Right lobe of liver (tissue), 4 donors: Measurements from ENCODE around the gene ZNF525.
A peak's percentile ranks its signal among the peaks of the same experiment; 100 is the strongest.

ENCODE experiments used
- POLR2A ChIP-seq: fragments of 450-650 bp; IDR thresholded peaks from one replicate; pipeline ENCODE4 v1.6.1; 2017; ENCODE audit warnings: antibody characterized with exemption, mild to moderate bottlenecking
- TF ChIP-seq, protein P1 (sequence below), 4 donors: fragments of 200-600 bp in 3 of 4; fragments of 450-650 bp in 1 of 4; IDR thresholded peaks; one replicate each; pipeline versions ENCODE4 v1.5.1 to v1.8.0; 2016 to 2022; ENCODE audit warnings: antibody characterized with exemption in 4 of 4, mild to moderate bottlenecking in 2 of 4
- donor health status: DM: no; HTN: no; CAD: no.
- donor health status: DM: no; HTN: no; CAD: no.
- donor health status: DM: no; HTN: yes; CAD: no.

- TF ChIP-seq, protein P1, sequence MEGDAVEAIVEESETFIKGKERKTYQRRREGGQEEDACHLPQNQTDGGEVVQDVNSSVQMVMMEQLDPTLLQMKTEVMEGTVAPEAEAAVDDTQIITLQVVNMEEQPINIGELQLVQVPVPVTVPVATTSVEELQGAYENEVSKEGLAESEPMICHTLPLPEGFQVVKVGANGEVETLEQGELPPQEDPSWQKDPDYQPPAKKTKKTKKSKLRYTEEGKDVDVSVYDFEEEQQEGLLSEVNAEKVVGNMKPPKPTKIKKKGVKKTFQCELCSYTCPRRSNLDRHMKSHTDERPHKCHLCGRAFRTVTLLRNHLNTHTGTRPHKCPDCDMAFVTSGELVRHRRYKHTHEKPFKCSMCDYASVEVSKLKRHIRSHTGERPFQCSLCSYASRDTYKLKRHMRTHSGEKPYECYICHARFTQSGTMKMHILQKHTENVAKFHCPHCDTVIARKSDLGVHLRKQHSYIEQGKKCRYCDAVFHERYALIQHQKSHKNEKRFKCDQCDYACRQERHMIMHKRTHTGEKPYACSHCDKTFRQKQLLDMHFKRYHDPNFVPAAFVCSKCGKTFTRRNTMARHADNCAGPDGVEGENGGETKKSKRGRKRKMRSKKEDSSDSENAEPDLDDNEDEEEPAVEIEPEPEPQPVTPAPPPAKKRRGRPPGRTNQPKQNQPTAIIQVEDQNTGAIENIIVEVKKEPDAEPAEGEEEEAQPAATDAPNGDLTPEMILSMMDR (IDR thresholded peaks at IDR 0.05), result no peak
- peak; percentile 39 for TF ChIP-seq POLR2A
Measured at GRCh38 chr19:53333463-53334449, 31.7 kb upstream of the ZNF525 start, which contains the start of gene ZNF845.
